GM06990 (cell line): Measurements from ENCODE around the gene PATJ.
"Not testable (repeated sequence)": the region's sequence is repeated elsewhere in the genome, so short reads cannot be mapped to it uniquely, and the experiment has no call there.

Experiments
- DNase-seq: peaks from one replicate; pipeline ENCODE4 v3.0.0-alpha.2; 2011; ENCODE audit not compliant: insufficient read length; ENCODE audit errors: extremely low read depth
- H3K27me3 ChIP-seq: replicated peaks from 2 replicates; pipeline ENCODE4 v1.6.0; 2011; ENCODE audit warnings: low read length; ENCODE audit not compliant: control insufficient read depth, insufficient read depth
- H3K36me3 ChIP-seq: 2 replicates; pipeline ENCODE4 v1.5.1; 2011; ENCODE audit warnings: low read length; ENCODE audit not compliant: control insufficient read depth, insufficient read depth
- H3K4me3 ChIP-seq: replicated peaks from 2 replicates; pipeline ENCODE4 v1.5.1; 2011; ENCODE audit warnings: low read depth, mild to moderate bottlenecking, control low read depth, low read length
- CTCF ChIP-seq: IDR thresholded peaks from 2 replicates; pipeline ENCODE4 v1.5.1; 2011; ENCODE audit warnings: low read length, control low read depth, mild to moderate bottlenecking, inconsistent platforms; ENCODE audit not compliant: insufficient read depth, poor library complexity, severe bottlenecking

The PATJ gene

GRCh38 chr1:61711969-61712368 is 30.3 kb upstream of the PATJ start:
- DNase-seq, result no peak
- no peak overlapping the region for H3K4me3 ChIP-seq
- H3K36me3 ChIP-seq, result peaks cover 4% of the 10 kb centered on the region
- H3K27me3 ChIP-seq, result no peaks in the 10 kb centered on the region
- no peak for TF ChIP-seq CTCF

- not testable (repeated sequence) for DNase-seq, H3K36me3 ChIP-seq, H3K27me3 ChIP-seq, H3K4me3 ChIP-seq
Measured at GRCh38 chr1:61718996-61719663, 23.1 kb upstream of the PATJ start.

GRCh38 chr1:61724506-61724812 is 17.8 kb upstream of the PATJ start:
- Histone ChIP-seq H3K4me3 (peak overlapping the region; percentile 100), H3K27me3 (no peaks in the 10 kb centered on the region), H3K36me3 (peaks cover 2% of the 10 kb centered on the region)
- TF ChIP-seq CTCF, result no peak
- DNase-seq, result no peak

- no peaks in the 10 kb centered on the region for H3K27me3 ChIP-seq
- DNase-seq, result peak; percentile 90
- peaks cover 2% of the 10 kb centered on the region for H3K36me3 ChIP-seq
- peak within 1 kb of the TSS; percentile 100 for H3K4me3 ChIP-seq
- TF ChIP-seq CTCF, result no peak
Measured at GRCh38 chr1:61724813-61725694, 17.2 kb upstream of the PATJ start, which contains the start of gene TM2D1. Gene TM2D1, minus strand, starts transcription at chr1:61725141. Its CDS starts 21 bp downstream, at chr1:61725120.

GRCh38 chr1:61727544-61727943 is 14.7 kb upstream of the PATJ start:
- TF ChIP-seq CTCF, result no peak
- no peak for DNase-seq
- H3K4me3 ChIP-seq, result no peak overlapping the region

GRCh38 chr1:61730679-61731078 is 11.6 kb upstream of the PATJ start:
- H3K27me3 ChIP-seq, H3K4me3 ChIP-seq, H3K36me3 ChIP-seq, DNase-seq: not testable (repeated sequence)

More at GRCh38 chr1:61727544-61727943, 14.7 kb upstream of the PATJ start:
- no peaks in the 10 kb centered on the region for H3K27me3 ChIP-seq
- H3K36me3 ChIP-seq, result no peaks in the 10 kb centered on the region
